ENCODE measurements around the gene MUCL3. TPM values are rescaled to one million over a fixed set of nuclear protein-coding genes. Genes with fewer than 3 reads are reported as not detected.
A peak's percentile ranks its signal among the peaks of the same experiment; 100 is the strongest.
"Not testable (repeated sequence)": the region's sequence is repeated elsewhere in the genome, so short reads cannot be mapped to it uniquely, and the experiment has no call there.

Gene MUCL3
- total RNA-seq, 2 donors from 2014 or later, result under 0.01 to 0.52 TPM

DNA sequence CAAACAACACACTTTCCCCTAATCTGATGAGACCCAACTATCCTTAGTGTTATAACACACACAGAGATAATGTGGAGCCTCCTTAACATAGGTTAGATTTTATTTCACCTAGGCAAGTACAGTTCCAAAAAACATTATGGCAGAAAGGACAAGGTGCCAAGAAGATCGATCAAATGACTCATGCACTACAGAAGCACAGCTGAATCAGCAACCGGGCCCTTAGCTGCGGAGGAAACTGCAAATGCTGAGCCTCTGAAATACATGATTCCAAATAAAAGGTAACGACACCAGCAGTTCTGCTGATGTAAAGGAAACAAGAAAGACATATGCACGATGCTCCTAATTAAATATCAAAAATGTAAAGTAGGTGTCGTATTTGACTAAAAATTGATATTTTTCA is 22.9 kb downstream of the MUCL3 start:
- Histone ChIP-seq H3K36me3 (replicated peaks in 1 of 2; ENCODE audit: insufficient read depth in 1 of 2, low read depth in 2 of 2) (no peaks in the 10 kb centered on the region), H3K27me3 (no peaks in the 10 kb centered on the region), H3K4me3 (no peak overlapping the region), H3K4me1 (no peaks in the 10 kb centered on the region), H3K27ac (no peak overlapping the region), H3K9me3 (no peaks in the 10 kb centered on the region)
- WGBS, 2 donors, result 46 to 52% methylated on average over 6 of the region's 6 CpGs
- intact Hi-C loops (cut with DNase I), result no loop called here
- ATAC-seq, result peak; percentile 77
- TF ChIP-seq, protein P1, sequence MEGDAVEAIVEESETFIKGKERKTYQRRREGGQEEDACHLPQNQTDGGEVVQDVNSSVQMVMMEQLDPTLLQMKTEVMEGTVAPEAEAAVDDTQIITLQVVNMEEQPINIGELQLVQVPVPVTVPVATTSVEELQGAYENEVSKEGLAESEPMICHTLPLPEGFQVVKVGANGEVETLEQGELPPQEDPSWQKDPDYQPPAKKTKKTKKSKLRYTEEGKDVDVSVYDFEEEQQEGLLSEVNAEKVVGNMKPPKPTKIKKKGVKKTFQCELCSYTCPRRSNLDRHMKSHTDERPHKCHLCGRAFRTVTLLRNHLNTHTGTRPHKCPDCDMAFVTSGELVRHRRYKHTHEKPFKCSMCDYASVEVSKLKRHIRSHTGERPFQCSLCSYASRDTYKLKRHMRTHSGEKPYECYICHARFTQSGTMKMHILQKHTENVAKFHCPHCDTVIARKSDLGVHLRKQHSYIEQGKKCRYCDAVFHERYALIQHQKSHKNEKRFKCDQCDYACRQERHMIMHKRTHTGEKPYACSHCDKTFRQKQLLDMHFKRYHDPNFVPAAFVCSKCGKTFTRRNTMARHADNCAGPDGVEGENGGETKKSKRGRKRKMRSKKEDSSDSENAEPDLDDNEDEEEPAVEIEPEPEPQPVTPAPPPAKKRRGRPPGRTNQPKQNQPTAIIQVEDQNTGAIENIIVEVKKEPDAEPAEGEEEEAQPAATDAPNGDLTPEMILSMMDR (IDR thresholded peaks at IDR 0.05), result no peak
- no peak for TF ChIP-seq POLR2A (IDR thresholded peaks at IDR 0.05)
- peak in 1 of 4 donors; percentile 60 for DNase-seq

DNA sequence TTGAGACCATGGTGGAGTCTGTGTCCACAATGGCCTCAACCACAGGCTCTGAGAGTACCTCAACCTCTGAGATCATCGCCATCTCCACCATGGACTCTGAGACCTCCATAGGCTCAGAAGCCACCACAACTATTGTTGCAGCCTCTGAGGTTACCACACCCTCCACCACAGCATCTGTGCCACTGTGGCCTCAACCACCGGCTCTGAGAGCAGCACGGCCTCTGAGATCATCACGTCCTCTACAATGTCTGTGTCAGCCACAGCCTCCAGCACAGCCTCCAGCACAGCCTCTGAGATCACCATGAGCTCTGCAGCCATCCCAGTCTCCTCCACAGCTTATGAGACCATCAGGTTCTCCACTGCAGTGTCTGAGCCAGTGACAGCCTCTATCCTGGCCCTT is 23.3 kb downstream of the MUCL3 start:
- ATAC-seq, result peak; percentile 30
- Histone ChIP-seq H3K9me3 (no peaks in the 10 kb centered on the region), H3K4me3 (no peak overlapping the region), H3K27me3 (no peaks in the 10 kb centered on the region), H3K4me1 (no peaks in the 10 kb centered on the region), H3K36me3 (replicated peaks in 1 of 2; ENCODE audit: insufficient read depth in 1 of 2, low read depth in 2 of 2) (no peaks in the 10 kb centered on the region), H3K27ac (no peak overlapping the region)
- intact Hi-C loops (cut with DNase I), result no loop called here
- WGBS, 2 donors, result 78 to 88% methylated on average over 1 to 4 of the region's 4 CpGs
- no peak for TF ChIP-seq POLR2A (IDR thresholded peaks at IDR 0.05)
- no peak for DNase-seq

DNA sequence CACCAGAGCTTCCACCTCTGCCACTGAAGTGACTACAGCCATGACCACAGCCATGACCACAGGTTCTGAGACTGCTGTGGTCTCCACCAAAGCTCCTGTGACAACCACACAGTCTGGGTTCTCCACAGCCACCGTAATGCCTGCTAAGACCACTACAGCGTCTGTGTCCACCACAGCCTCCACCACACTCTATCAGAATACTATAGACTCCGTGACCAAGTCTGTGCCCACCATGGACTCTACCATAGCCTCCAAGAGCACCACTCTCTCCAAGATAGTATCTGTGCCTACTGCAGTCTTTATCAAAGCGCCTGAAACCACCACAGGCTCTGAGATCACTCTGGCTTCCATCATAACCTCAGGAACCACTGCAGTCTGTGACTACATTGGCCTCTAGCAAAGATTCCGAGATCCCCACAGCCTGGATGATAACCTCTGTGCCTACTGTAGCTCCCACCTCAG is 24.4 kb downstream of the MUCL3 start:
- Histone ChIP-seq H3K4me3 (no peak overlapping the region), H3K36me3 (replicated peaks in 1 of 2; ENCODE audit: insufficient read depth in 1 of 2, low read depth in 2 of 2) (no peaks in the 10 kb centered on the region), H3K9me3 (no peaks in the 10 kb centered on the region), H3K4me1 (no peaks in the 10 kb centered on the region), H3K27ac (no peak overlapping the region), H3K27me3 (no peaks in the 10 kb centered on the region)
- 70 to 91% methylated on average over 5 of the region's 5 CpGs for WGBS, 2 donors
- TF ChIP-seq POLR2A (IDR thresholded peaks at IDR 0.05), result no peak
- TF ChIP-seq, protein P1 (IDR thresholded peaks at IDR 0.05), result no peak
- no peak for DNase-seq
- intact Hi-C loops (cut with DNase I), result no loop called here
- ATAC-seq, result no peak

DNA sequence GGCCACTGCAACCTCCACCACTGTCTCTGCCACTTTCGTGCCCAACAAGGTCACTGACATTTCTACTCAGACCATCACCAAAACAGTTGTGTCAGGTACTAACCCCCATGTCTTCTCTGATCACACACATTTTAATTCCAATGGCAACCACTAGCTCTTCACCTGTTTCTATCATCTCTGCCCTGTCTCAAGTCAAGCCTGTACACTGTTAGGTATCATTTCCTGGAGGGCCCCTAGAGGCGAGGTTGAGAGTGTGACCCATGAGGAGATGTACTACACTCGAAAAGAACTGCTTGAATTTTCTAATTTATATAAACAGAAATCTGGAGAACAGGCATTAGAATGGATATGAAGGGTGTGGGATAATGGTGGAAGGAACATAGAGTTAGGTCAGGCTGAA is 25.4 kb downstream of the MUCL3 start:
- no peak overlapping the region for H3K27ac ChIP-seq
- no peaks in the 10 kb centered on the region for H3K9me3 ChIP-seq
- no peak overlapping the region for H3K4me3 ChIP-seq
- DNase-seq, result no peak
- no peaks in the 10 kb centered on the region for H3K27me3 ChIP-seq
- WGBS, 2 donors, result 58 to 79% methylated on average over 3 of the region's 3 CpGs
- no peaks in the 10 kb centered on the region for H3K36me3 ChIP-seq (replicated peaks in 1 of 2; ENCODE audit: insufficient read depth in 1 of 2, low read depth in 2 of 2)
- no peaks in the 10 kb centered on the region for H3K4me1 ChIP-seq
- intact Hi-C loops (cut with DNase I), result no loop called here
- TF ChIP-seq, protein P1 (IDR thresholded peaks at IDR 0.05), result no peak
- no peak for TF ChIP-seq POLR2A (IDR thresholded peaks at IDR 0.05)
- no peak for ATAC-seq

DNA sequence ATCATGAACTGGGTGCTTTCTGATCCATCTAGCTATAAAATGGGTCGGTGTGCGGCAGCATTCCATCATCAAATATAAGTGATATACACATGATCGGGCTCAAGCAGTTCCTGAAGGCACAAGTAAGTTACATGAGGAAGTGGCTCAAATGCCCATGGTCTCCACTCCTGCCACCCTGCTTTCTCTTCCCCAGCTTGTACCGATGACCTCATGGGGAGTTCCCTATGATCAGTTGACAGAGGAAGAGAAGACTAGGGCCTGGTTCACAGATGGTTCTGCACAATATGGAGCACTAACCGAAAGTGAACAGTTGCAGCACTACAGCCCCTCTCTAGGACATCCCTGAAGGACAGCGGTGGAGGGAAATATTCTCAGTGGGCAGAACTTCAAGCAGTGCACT is 28.4 kb downstream of the MUCL3 start:
- DNase-seq, result peak in 1 of 4 donors; percentile 25
- H3K4me3 ChIP-seq; ATAC-seq; H3K4me1 ChIP-seq; intact Hi-C loops (cut with DNase I); H3K27me3 ChIP-seq; H3K27ac ChIP-seq; H3K36me3 ChIP-seq (replicated peaks in 1 of 2; ENCODE audit: insufficient read depth in 1 of 2, low read depth in 2 of 2); H3K9me3 ChIP-seq: not testable (repeated sequence)
- WGBS, 2 donors, result 86 to 93% methylated on average over 6 of the region's 6 CpGs

DNA sequence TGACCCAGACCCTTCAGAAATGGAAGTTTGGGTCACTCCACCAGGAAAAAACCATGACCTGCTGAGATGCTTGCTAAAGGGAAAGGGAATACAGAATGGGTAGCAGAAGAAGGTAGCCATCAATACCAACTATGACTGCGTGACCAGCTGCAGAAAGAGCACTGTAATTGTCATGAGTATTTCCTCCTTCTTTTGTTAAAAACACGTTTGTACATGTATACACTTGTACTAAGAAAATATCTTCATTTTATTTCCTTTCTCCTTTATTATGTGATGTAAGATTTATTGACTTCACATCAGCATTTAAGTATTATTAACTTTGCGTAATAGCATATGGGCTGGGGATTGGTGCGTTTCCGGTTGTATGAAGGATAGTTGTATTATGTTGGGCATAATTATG is 30.2 kb downstream of the MUCL3 start:
- DNase-seq (no peak), ATAC-seq (no peak)
- TF ChIP-seq POLR2A (IDR thresholded peaks at IDR 0.05), result no peak
- TF ChIP-seq, protein P1 (IDR thresholded peaks at IDR 0.05), result no peak
- no peaks in the 10 kb centered on the region for H3K9me3 ChIP-seq
- H3K4me3 ChIP-seq, result no peak overlapping the region
- H3K36me3 ChIP-seq (replicated peaks in 1 of 2; ENCODE audit: insufficient read depth in 1 of 2, low read depth in 2 of 2), result no peaks in the 10 kb centered on the region
- WGBS, 2 donors, result 77 to 84% methylated on average over 5 of the region's 5 CpGs
- no peaks in the 10 kb centered on the region for H3K27me3 ChIP-seq
- intact Hi-C loops (cut with DNase I), result no loop called here
- H3K27ac ChIP-seq, result no peak overlapping the region
- H3K4me1 ChIP-seq, result no peaks in the 10 kb centered on the region
